Endothelial cell (in vitro differentiated cells): ENCODE data around the gene OBSL1. TPM values are rescaled to one million over a fixed set of nuclear protein-coding genes. Genes with fewer than 3 reads are reported as not detected.
A peak's percentile ranks its signal among the peaks of the same experiment; 100 is the strongest.

Experiments
- DNase-seq: peaks from one replicate; pipeline ENCODE4 v3.0.0; 2021; ENCODE audit warnings: low spot score
- H3K27ac Mint-ChIP-seq: one replicate; pipeline ENCODE4 v1.8.0; 2021; ENCODE audit warnings: mixed read lengths, inconsistent platforms; ENCODE audit not compliant: unreplicated experiment
- H3K27me3 Mint-ChIP-seq: one replicate; pipeline ENCODE4 v1.8.0; 2021; ENCODE audit warnings: mild to moderate bottlenecking, moderate library complexity, mixed read lengths, inconsistent platforms; ENCODE audit not compliant: unreplicated experiment
- H3K36me3 Mint-ChIP-seq: one replicate; pipeline ENCODE4 v1.8.0; 2021; ENCODE audit warnings: mild to moderate bottlenecking, low read depth, mixed read lengths, inconsistent platforms; ENCODE audit not compliant: unreplicated experiment
- H3K4me1 Mint-ChIP-seq: one replicate; pipeline ENCODE4 v1.8.0; 2021; ENCODE audit warnings: mild to moderate bottlenecking, mixed read lengths, inconsistent platforms; ENCODE audit not compliant: unreplicated experiment
- H3K4me3 Mint-ChIP-seq: one replicate; pipeline ENCODE4 v1.8.0; 2021; ENCODE audit warnings: mild to moderate bottlenecking, mixed read lengths, inconsistent platforms; ENCODE audit not compliant: unreplicated experiment
- H3K9me3 Mint-ChIP-seq: one replicate; pipeline ENCODE4 v1.8.0; 2021; ENCODE audit warnings: mixed read lengths, inconsistent platforms; ENCODE audit not compliant: unreplicated experiment
- CTCF ChIP-seq: fragments of 200-600 bp; sonication (generic); IDR thresholded peaks from one replicate; pipeline ENCODE4 v1.5.0; 2021; ENCODE audit warnings: antibody characterized with exemption; ENCODE audit not compliant: unreplicated experiment
- total RNA-seq: library from RNA; stranded (reverse); fragmentation: NEBNext Ultra II Directional; extraction: Animal tissue kit (Norgen Biotek cat#: 25700); gene quantifications from one replicate; pipeline ENCODE4 v1.2.1, GENCODE V29; 2021; ENCODE audit not compliant: unreplicated experiment

Gene OBSL1
- total RNA-seq, 1 donor from 2014 or later = 53.4 TPM

- peaks cover 10% of the 10 kb centered on the region for H3K4me1 Mint-ChIP-seq
- no peak for DNase-seq
- no peak overlapping the region for H3K4me3 Mint-ChIP-seq
- no peak overlapping the region for H3K27ac Mint-ChIP-seq
- H3K36me3 Mint-ChIP-seq = peaks cover 21% of the 10 kb centered on the region
- TF ChIP-seq CTCF = no peak
- peaks cover 26% of the 10 kb centered on the region for H3K27me3 Mint-ChIP-seq
- H3K9me3 Mint-ChIP-seq = no peaks in the 10 kb centered on the region
Measured at GRCh38 chr2:219570924-219571310, 422 bp downstream of the OBSL1 start.

- peak overlapping the region; percentile 81 for H3K4me3 Mint-ChIP-seq
- H3K4me1 Mint-ChIP-seq = peaks cover 10% of the 10 kb centered on the region
- DNase-seq = no peak
- H3K36me3 Mint-ChIP-seq = peaks cover 22% of the 10 kb centered on the region
- no peak for TF ChIP-seq CTCF
- no peak overlapping the region for H3K27ac Mint-ChIP-seq
- peaks cover 25% of the 10 kb centered on the region for H3K27me3 Mint-ChIP-seq
- H3K9me3 Mint-ChIP-seq = no peaks in the 10 kb centered on the region
Measured at GRCh38 chr2:219570194-219570923, 980 bp downstream of the OBSL1 start.

GRCh38 chr2:219569635-219570034 is 1.7 kb downstream of the OBSL1 start:
- no peak overlapping the region for H3K27ac Mint-ChIP-seq
- no peak for TF ChIP-seq CTCF
- H3K36me3 Mint-ChIP-seq = peaks cover 22% of the 10 kb centered on the region
- peaks cover 22% of the 10 kb centered on the region for H3K27me3 Mint-ChIP-seq
- no peaks in the 10 kb centered on the region for H3K9me3 Mint-ChIP-seq
- peak overlapping the region; percentile 81 for H3K4me3 Mint-ChIP-seq
- no peak for DNase-seq
- peaks cover 10% of the 10 kb centered on the region for H3K4me1 Mint-ChIP-seq

- peaks cover 10% of the 10 kb centered on the region for H3K4me1 Mint-ChIP-seq
- H3K4me3 Mint-ChIP-seq = no peak overlapping the region
- DNase-seq = no peak
- peaks cover 27% of the 10 kb centered on the region for H3K36me3 Mint-ChIP-seq
- no peak overlapping the region for H3K27ac Mint-ChIP-seq
- TF ChIP-seq CTCF = no peak
- H3K9me3 Mint-ChIP-seq = no peaks in the 10 kb centered on the region
- peaks cover 25% of the 10 kb centered on the region for H3K27me3 Mint-ChIP-seq
Measured at GRCh38 chr2:219569041-219569440, 2.3 kb downstream of the OBSL1 start.

- no peak overlapping the region for H3K4me3 Mint-ChIP-seq
- no peak for DNase-seq
- peaks cover 27% of the 10 kb centered on the region for H3K27me3 Mint-ChIP-seq
- H3K36me3 Mint-ChIP-seq = peaks cover 31% of the 10 kb centered on the region
- no peak for TF ChIP-seq CTCF
- H3K27ac Mint-ChIP-seq = no peak overlapping the region
- H3K4me1 Mint-ChIP-seq = peaks cover 10% of the 10 kb centered on the region
- H3K9me3 Mint-ChIP-seq = no peaks in the 10 kb centered on the region
Measured at GRCh38 chr2:219567791-219568361, 3.5 kb downstream of the OBSL1 start.
